Measurements from ENCODE around the gene HRH2. TPM values are rescaled to one million over a fixed set of nuclear protein-coding genes. Genes with fewer than 3 reads are reported as not detected.

HRH2 gene
- total RNA-seq, 4 donors from 2014 or later, result 1.7 to 6.1 (median 2.6) TPM

DNA sequence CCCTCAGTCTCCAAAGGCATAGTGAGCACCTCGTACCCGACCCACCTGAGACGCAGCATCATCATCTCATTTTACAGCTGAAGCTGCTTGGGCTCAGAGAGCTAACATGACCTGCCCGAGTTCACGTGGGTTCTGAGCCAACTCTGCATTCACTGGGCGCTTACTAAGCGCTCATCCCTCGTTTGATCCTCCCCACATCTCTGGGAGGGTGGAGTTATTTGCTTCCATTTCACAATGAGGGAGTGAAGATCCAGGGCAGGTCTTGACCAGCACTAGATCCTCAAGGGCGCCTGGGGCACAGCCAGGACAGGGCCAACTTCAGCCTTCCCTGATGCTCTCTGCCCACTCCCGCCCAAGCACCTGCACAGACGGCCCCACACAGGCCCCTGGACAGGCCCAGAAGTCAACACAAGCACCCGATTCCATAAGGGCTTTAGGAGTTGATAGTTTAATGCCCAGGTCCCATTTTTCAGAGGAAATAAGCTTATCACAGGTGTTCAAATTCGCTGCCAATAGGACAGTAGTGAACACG is 80.8 kb downstream of the HRH2 start:
- no peak for ATAC-seq

DNA sequence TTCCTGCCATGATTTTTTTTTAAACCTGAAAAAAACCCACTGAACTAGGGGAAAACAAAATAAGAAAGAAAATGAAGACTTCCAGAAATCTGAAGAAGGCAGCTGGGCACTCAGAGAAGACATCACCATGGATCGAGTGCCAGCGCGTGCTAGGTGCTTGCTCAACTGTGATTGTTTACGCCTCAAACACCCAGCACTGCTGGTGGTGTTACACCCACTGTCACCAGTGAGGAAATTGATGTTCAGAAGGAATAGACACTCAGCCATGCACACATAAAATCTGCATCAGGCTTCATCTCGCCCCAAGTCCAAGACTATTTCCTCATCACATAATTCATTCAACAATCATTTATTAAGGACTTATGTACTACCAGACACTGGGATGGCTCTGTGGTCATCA is 82.1 kb downstream of the HRH2 start:
- 91% methylated on average over 5 of the region's 5 CpGs; no CpG with 5 or more reads in 1 of the 2 donors for WGBS, 2 donors (ENCODE audit: low coverage in 1 of 2)
- TF ChIP-seq EP300 (IDR thresholded peaks at IDR 0.05), result no peak
- TF ChIP-seq, protein P1, sequence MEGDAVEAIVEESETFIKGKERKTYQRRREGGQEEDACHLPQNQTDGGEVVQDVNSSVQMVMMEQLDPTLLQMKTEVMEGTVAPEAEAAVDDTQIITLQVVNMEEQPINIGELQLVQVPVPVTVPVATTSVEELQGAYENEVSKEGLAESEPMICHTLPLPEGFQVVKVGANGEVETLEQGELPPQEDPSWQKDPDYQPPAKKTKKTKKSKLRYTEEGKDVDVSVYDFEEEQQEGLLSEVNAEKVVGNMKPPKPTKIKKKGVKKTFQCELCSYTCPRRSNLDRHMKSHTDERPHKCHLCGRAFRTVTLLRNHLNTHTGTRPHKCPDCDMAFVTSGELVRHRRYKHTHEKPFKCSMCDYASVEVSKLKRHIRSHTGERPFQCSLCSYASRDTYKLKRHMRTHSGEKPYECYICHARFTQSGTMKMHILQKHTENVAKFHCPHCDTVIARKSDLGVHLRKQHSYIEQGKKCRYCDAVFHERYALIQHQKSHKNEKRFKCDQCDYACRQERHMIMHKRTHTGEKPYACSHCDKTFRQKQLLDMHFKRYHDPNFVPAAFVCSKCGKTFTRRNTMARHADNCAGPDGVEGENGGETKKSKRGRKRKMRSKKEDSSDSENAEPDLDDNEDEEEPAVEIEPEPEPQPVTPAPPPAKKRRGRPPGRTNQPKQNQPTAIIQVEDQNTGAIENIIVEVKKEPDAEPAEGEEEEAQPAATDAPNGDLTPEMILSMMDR (IDR thresholded peaks at IDR 0.05), result no peak
- TF ChIP-seq POLR2A (IDR thresholded peaks at IDR 0.05), result no peak
- no peak for TF ChIP-seq POLR2AphosphoS5 (IDR thresholded peaks at IDR 0.05)
- Histone ChIP-seq H3K4me3 (no peak overlapping the region), H3K9me3 (peaks cover 0 to 3% (median 0%) of the 10 kb centered on the region in 3 donors), H3K4me1 (no peaks in the 10 kb centered on the region), H3K27ac (no peak overlapping the region), H3K36me3 (no peaks in the 10 kb centered on the region), H3K27me3 (peaks cover 72% of the 10 kb centered on the region)
- no peak for ATAC-seq

More for the DNA sequence above, 80.8 kb downstream of the HRH2 start:
- 20% methylated on average over 1 of the region's 14 CpGs; no CpG with 5 or more reads in 1 of the 2 donors for WGBS, 2 donors (ENCODE audit: low coverage in 1 of 2)
- no peak for TF ChIP-seq POLR2A (IDR thresholded peaks at IDR 0.05)
- TF ChIP-seq, protein P1 (IDR thresholded peaks at IDR 0.05), result no peak
- no peak for TF ChIP-seq EP300 (IDR thresholded peaks at IDR 0.05)
- TF ChIP-seq POLR2AphosphoS5 (IDR thresholded peaks at IDR 0.05), result no peak
- Histone ChIP-seq H3K27me3 (peaks cover 83% of the 10 kb centered on the region), H3K4me1 (no peaks in the 10 kb centered on the region), H3K4me3 (no peak overlapping the region), H3K27ac (no peak overlapping the region), H3K9me3 (peaks cover 0 to 7% (median 0%) of the 10 kb centered on the region in 3 donors), H3K36me3 (no peaks in the 10 kb centered on the region)

GRCh38 chr5:175741556-175741955 is 83.7 kb downstream of the HRH2 start:
- ATAC-seq, result no peak
- H3K9me3 ChIP-seq, result peaks cover 0 to 3% (median 0%) of the 10 kb centered on the region in 3 donors
- TF ChIP-seq, protein P1 (IDR thresholded peaks at IDR 0.05), result no peak
- TF ChIP-seq POLR2AphosphoS5 (IDR thresholded peaks at IDR 0.05) (no peak), EP300 (IDR thresholded peaks at IDR 0.05) (no peak), POLR2A (IDR thresholded peaks at IDR 0.05) (no peak)
- no peaks in the 10 kb centered on the region for H3K4me1 ChIP-seq
- peaks cover 63% of the 10 kb centered on the region for H3K27me3 ChIP-seq
- no peak overlapping the region for H3K4me3 ChIP-seq
- no peaks in the 10 kb centered on the region for H3K36me3 ChIP-seq
- 47 to 57% methylated on average over 1 to 3 of the region's 3 CpGs for WGBS, 2 donors (ENCODE audit: low coverage in 1 of 2)
- H3K27ac ChIP-seq, result no peak overlapping the region

DNA sequence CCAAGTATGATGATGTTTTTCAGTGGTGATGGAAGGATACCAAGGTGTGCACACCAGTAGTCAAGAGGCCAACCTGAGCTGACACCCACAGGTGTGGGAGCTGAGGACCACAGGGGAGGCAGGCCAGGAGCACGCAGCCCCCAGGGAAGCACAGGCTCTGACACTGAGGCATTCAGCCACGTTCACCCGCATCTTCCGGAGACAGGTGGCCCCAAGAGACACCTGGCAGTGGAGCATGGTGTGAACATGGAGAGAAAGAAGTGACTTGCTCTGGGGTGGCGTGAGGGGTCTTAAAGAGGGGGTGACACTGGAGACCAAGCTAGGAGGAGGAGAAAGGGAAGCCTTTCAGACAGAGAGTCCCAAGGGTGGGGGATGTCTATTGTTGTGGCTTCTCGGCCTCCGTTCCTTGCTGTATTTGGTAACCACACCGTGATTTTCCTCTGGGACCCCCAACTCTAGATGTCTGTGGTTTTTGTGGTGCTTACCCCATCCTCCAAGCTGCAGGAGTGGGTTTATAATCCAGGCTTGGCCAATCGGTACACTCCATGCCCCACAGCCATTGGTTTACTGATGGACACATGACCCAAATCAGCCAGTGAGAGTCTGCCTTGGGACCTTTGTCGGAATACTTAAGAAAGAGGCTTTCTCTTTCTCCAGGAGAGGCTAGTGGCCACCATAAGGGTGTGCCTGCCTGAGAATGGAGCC is 84.6 kb downstream of the HRH2 start:
- Histone ChIP-seq H3K9me3 (peaks cover 0 to 3% (median 0%) of the 10 kb centered on the region in 3 donors), H3K27ac (no peak overlapping the region), H3K27me3 (peaks cover 63% of the 10 kb centered on the region), H3K4me1 (no peaks in the 10 kb centered on the region), H3K4me3 (no peak overlapping the region), H3K36me3 (no peaks in the 10 kb centered on the region)
- TF ChIP-seq EP300 (IDR thresholded peaks at IDR 0.05), result no peak
- TF ChIP-seq POLR2A (IDR thresholded peaks at IDR 0.05), result no peak
- ATAC-seq, result no peak
- 78 to 100% methylated on average over 3 to 7 of the region's 10 CpGs for WGBS, 2 donors (ENCODE audit: low coverage in 1 of 2)

DNA sequence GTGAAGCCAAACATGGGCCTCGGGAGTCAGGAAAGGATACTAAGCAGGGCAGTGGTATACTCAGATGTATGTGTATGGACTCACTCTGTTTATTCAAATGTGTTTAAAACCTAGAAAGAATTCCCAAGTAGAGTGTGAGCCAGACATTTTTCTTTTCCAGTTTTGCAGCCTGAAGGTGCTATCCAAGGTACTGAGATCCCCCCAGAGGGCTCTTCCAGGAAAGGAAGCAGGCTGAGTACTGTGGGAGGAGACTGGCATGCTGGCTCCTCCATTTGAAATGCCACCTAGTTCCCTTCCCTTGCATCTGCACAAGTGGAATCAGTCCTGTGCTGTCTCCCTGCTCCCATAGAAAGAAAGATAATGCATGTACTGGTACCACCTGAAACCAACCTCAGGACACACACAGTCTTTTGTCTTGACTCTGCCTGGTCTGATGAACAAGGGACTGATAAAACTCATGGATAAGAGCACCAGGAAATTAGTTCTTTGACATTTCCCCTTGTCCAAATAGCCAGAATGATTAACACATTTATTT is 85.9 kb downstream of the HRH2 start:
- WGBS, 2 donors (ENCODE audit: low coverage in 1 of 2), result 25 to 57% methylated on average over 1 of the region's 1 CpG
- TF ChIP-seq EP300 (IDR thresholded peaks at IDR 0.05) (no peak), POLR2AphosphoS5 (IDR thresholded peaks at IDR 0.05) (no peak), POLR2A (IDR thresholded peaks at IDR 0.05) (no peak)
- TF ChIP-seq, protein P1 (IDR thresholded peaks at IDR 0.05), result no peak
- Histone ChIP-seq H3K9me3 (peaks cover 0 to 3% (median 0%) of the 10 kb centered on the region in 3 donors), H3K27ac (no peak overlapping the region), H3K36me3 (no peaks in the 10 kb centered on the region), H3K27me3 (peaks cover 56% of the 10 kb centered on the region), H3K4me1 (no peaks in the 10 kb centered on the region), H3K4me3 (no peak overlapping the region)
- no peak for ATAC-seq
